ENCODE measurements around the gene ILKAP.

ILKAP gene

GRCh38 chr2:238128061-238128440 is 75.4 kb downstream of the ILKAP start:
- Histone ChIP-seq H3K27me3 (ENCODE audit: control insufficient read depth in 1 of 2, insufficient read depth in 2 of 2, low read length in 2 of 2) (no peaks in the 10 kb centered on the region), H3K27ac (ENCODE audit: low read depth, low read length) (no peak overlapping the region), H3K4me3 (ENCODE audit: low read depth in 1 of 2, low read length in 2 of 2) (no peak overlapping the region), H3K36me3 (ENCODE audit: control insufficient read depth in 1 of 2, insufficient read depth in 2 of 2, low read length in 2 of 2) (no peaks in the 10 kb centered on the region), H3K9ac (ENCODE audit: low read depth in 1 of 2, low read length in 2 of 2) (no peak overlapping the region), H3K4me1 (ENCODE audit: control insufficient read depth in 1 of 2, insufficient read depth in 2 of 2, low read length in 2 of 2) (peaks cover 0 to 3% of the 10 kb centered on the region in 2 donors), H3K9me3 (ENCODE audit: control insufficient read depth in 1 of 2, low read length in 2 of 2) (no peaks in the 10 kb centered on the region)

GRCh38 chr2:238127165-238128060 is 76.1 kb downstream of the ILKAP start:
- Histone ChIP-seq H3K9me3 (ENCODE audit: control insufficient read depth in 1 of 2, low read length in 2 of 2) (no peaks in the 10 kb centered on the region), H3K4me3 (ENCODE audit: low read depth in 1 of 2, low read length in 2 of 2) (no peak overlapping the region), H3K4me1 (ENCODE audit: control insufficient read depth in 1 of 2, insufficient read depth in 2 of 2, low read length in 2 of 2) (peaks cover 0 to 3% of the 10 kb centered on the region in 2 donors), H3K27me3 (ENCODE audit: control insufficient read depth in 1 of 2, insufficient read depth in 2 of 2, low read length in 2 of 2) (no peaks in the 10 kb centered on the region), H3K9ac (ENCODE audit: low read depth in 1 of 2, low read length in 2 of 2) (no peak overlapping the region), H3K27ac (ENCODE audit: low read depth, low read length) (no peak overlapping the region), H3K36me3 (ENCODE audit: control insufficient read depth in 1 of 2, insufficient read depth in 2 of 2, low read length in 2 of 2) (no peaks in the 10 kb centered on the region)

- Histone ChIP-seq H3K27me3 (ENCODE audit: control insufficient read depth in 1 of 2, insufficient read depth in 2 of 2, low read length in 2 of 2) (no peaks in the 10 kb centered on the region), H3K27ac (ENCODE audit: low read depth, low read length) (no peak overlapping the region), H3K4me3 (ENCODE audit: low read depth in 1 of 2, low read length in 2 of 2) (no peak overlapping the region), H3K4me1 (ENCODE audit: control insufficient read depth in 1 of 2, insufficient read depth in 2 of 2, low read length in 2 of 2) (peaks cover 0 to 3% of the 10 kb centered on the region in 2 donors), H3K9me3 (ENCODE audit: control insufficient read depth in 1 of 2, low read length in 2 of 2) (no peaks in the 10 kb centered on the region), H3K9ac (ENCODE audit: low read depth in 1 of 2, low read length in 2 of 2) (no peak overlapping the region), H3K36me3 (ENCODE audit: control insufficient read depth in 1 of 2, insufficient read depth in 2 of 2, low read length in 2 of 2) (no peaks in the 10 kb centered on the region)
Measured at GRCh38 chr2:238126775-238127164, 76.7 kb downstream of the ILKAP start.

DNA sequence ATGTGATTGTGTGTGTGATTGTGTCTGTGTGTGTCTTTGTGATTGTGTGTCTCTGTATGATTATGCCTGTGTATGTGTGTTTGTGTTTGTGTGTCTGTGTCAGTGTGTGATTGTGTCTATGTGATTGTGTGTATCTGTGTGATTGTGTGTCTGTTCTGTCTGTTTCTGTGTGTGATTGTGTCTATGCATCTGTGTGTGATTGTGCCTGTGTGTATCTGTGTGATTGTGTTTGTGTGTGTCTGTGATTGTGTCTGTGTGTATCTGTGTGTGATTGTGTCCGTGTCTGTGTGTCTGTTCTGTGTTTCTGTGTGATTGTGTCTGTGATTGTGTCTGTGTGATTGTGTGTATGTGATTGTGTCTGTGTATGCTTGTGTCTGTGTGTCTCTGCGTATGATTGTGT is 77.2 kb downstream of the ILKAP start:
- H3K27ac ChIP-seq (ENCODE audit: low read depth, low read length): no peak overlapping the region

DNA sequence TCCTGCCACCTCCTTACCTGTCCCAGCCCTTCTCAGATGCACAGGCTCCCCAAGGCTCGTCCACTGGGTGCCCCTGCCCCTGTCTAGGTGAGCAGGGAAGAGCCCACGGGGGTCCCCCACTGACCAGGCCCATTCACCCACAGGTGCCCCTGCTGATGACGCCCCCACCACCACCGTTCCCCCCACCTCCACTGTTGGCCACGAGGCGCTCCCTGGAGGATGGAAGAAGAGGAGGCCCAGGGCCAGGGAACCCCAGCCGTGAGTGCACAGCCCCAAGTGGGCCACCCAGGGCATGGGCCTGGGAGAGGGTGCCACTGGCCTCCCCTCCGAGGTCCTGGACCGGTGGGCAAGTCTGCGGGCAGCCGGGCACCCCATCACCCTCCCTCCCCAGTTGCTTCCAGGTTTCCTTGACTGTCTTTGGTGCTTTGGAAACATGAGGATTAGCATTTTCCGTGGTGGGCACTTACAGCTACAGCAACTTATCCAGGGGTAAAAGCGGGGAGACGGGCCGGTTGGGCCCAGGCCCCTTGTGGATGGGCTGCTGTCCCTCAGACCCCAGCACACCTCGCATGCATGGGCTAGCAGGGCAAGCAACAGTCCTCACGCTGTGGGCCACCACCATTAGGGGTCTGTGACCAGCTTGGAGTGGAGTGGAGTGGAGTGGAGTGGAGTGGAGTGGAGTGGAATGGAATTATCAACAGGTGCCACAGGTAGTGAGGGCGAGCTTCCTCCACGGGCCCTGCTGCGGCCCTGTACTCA is 78.2 kb downstream of the ILKAP start:
- H3K27me3 ChIP-seq (ENCODE audit: control insufficient read depth in 1 of 2, insufficient read depth in 2 of 2, low read length in 2 of 2): no peaks in the 10 kb centered on the region
- H3K36me3 ChIP-seq (ENCODE audit: control insufficient read depth in 1 of 2, insufficient read depth in 2 of 2, low read length in 2 of 2): no peaks in the 10 kb centered on the region
- no peak overlapping the region for H3K9ac ChIP-seq (ENCODE audit: low read depth in 1 of 2, low read length in 2 of 2)
- no peaks in the 10 kb centered on the region for H3K9me3 ChIP-seq (ENCODE audit: control insufficient read depth in 1 of 2, low read length in 2 of 2)
- H3K27ac ChIP-seq (ENCODE audit: low read depth, low read length): no peak overlapping the region
- no peak overlapping the region for H3K4me3 ChIP-seq (ENCODE audit: low read depth in 1 of 2, low read length in 2 of 2)
- peaks cover 0 to 3% of the 10 kb centered on the region in 2 donors for H3K4me1 ChIP-seq (ENCODE audit: control insufficient read depth in 1 of 2, insufficient read depth in 2 of 2, low read length in 2 of 2)

More for the DNA sequence above, 77.2 kb downstream of the ILKAP start:
- Histone ChIP-seq H3K4me1 (ENCODE audit: control insufficient read depth in 1 of 2, insufficient read depth in 2 of 2, low read length in 2 of 2) (peaks cover 0 to 3% of the 10 kb centered on the region in 2 donors), H3K9ac (ENCODE audit: low read depth in 1 of 2, low read length in 2 of 2) (no peak overlapping the region), H3K27me3 (ENCODE audit: control insufficient read depth in 1 of 2, insufficient read depth in 2 of 2, low read length in 2 of 2) (no peaks in the 10 kb centered on the region), H3K9me3 (ENCODE audit: control insufficient read depth in 1 of 2, low read length in 2 of 2) (no peaks in the 10 kb centered on the region), H3K36me3 (ENCODE audit: control insufficient read depth in 1 of 2, insufficient read depth in 2 of 2, low read length in 2 of 2) (no peaks in the 10 kb centered on the region), H3K4me3 (ENCODE audit: low read depth in 1 of 2, low read length in 2 of 2) (no peak overlapping the region)

DNA sequence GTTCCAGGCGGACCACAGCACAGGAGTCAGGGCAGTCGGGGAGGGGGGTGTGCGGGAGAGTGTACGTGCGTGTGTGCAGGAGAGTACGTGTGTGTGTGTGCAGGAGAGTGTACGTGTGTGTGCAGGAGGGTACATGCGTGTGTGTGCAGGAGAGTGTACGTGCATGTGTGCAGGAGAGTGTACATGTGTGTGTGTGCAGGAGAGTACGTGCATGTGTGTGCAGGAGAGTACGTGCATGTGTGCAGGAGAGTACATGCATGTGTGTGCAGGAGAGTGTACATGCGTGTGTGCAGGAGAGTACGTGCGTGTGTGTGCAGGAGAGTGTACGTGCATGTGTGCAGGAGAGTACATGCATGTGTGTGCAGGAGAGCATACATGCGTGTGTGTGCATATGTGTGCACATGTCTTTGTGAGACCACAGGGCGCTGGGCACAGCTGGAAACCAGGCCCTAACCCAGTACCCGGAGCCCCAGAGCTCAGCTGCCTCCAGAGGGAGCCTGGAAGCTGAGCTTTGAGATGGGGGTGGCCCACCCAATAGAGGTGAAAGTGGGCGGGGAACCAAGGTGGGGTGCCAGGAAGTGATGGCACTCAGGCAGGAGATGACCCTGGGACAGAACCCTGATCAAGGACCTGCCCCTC is 78.9 kb downstream of the ILKAP start:
- no peaks in the 10 kb centered on the region for H3K9me3 ChIP-seq (ENCODE audit: control insufficient read depth in 1 of 2, low read length in 2 of 2)

GRCh38 chr2:238123991-238124470 is 79.5 kb downstream of the ILKAP start:
- H3K4me1 ChIP-seq (ENCODE audit: control insufficient read depth in 1 of 2, insufficient read depth in 2 of 2, low read length in 2 of 2): peaks cover 0 to 3% of the 10 kb centered on the region in 2 donors
- H3K27me3 ChIP-seq (ENCODE audit: control insufficient read depth in 1 of 2, insufficient read depth in 2 of 2, low read length in 2 of 2): peaks cover 0 to 7% of the 10 kb centered on the region in 2 donors
- no peak overlapping the region for H3K4me3 ChIP-seq (ENCODE audit: low read depth in 1 of 2, low read length in 2 of 2)
- no peak overlapping the region for H3K27ac ChIP-seq (ENCODE audit: low read depth, low read length)
- H3K36me3 ChIP-seq (ENCODE audit: control insufficient read depth in 1 of 2, insufficient read depth in 2 of 2, low read length in 2 of 2): no peaks in the 10 kb centered on the region
- H3K9ac ChIP-seq (ENCODE audit: low read depth in 1 of 2, low read length in 2 of 2): no peak overlapping the region
- H3K9me3 ChIP-seq (ENCODE audit: control insufficient read depth in 1 of 2, low read length in 2 of 2): no peaks in the 10 kb centered on the region

More for the DNA sequence above, 78.9 kb downstream of the ILKAP start:
- Histone ChIP-seq H3K27me3 (ENCODE audit: control insufficient read depth in 1 of 2, insufficient read depth in 2 of 2, low read length in 2 of 2) (peaks cover 0 to 4% of the 10 kb centered on the region in 2 donors), H3K4me1 (ENCODE audit: control insufficient read depth in 1 of 2, insufficient read depth in 2 of 2, low read length in 2 of 2) (peaks cover 0 to 3% of the 10 kb centered on the region in 2 donors), H3K9ac (ENCODE audit: low read depth in 1 of 2, low read length in 2 of 2) (no peak overlapping the region), H3K4me3 (ENCODE audit: low read depth in 1 of 2, low read length in 2 of 2) (no peak overlapping the region), H3K27ac (ENCODE audit: low read depth, low read length) (no peak overlapping the region), H3K36me3 (ENCODE audit: control insufficient read depth in 1 of 2, insufficient read depth in 2 of 2, low read length in 2 of 2) (no peaks in the 10 kb centered on the region)

DNA sequence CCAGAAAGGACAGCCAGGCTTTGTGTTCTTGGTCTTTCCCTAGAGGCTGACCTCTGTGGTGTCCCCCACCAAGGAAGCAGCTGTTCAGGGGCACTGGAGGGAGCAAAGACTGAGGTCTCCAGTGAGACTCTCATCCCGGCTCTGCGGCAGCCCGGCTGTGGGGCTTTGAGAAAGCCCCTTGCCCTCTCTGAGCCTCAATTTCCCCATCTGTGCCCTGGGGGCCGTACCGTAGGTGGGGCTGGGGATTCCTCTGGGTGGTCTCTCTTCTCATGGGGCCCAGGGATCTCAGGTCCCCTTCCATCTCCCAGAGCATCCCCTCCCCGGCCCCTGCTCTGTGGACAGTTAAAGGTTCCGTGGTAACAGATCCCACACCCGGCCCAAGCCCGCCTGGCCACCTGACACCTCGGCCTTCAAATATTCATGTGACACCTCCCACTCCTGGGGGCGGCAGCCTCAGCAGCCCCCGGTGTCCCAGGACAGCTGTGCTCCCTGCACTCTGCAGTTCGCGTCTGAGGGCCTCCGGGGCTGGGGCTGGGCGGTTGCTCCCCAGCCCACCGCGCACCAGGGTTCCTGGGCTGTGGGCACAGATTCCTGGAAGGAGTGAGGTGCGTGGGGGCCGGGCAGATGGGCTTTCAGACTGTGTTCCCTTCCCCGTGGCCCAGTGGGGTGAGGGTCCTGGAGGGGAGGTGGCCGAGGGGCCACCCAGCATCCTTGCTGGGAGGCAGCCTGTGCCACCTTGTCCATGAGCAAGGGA is 80.1 kb downstream of the ILKAP start:
- Histone ChIP-seq H3K9ac (ENCODE audit: low read depth in 1 of 2, low read length in 2 of 2) (no peak overlapping the region), H3K4me3 (ENCODE audit: low read depth in 1 of 2, low read length in 2 of 2) (no peak overlapping the region), H3K36me3 (ENCODE audit: control insufficient read depth in 1 of 2, insufficient read depth in 2 of 2, low read length in 2 of 2) (no peaks in the 10 kb centered on the region), H3K4me1 (ENCODE audit: control insufficient read depth in 1 of 2, insufficient read depth in 2 of 2, low read length in 2 of 2) (peaks cover 0 to 3% of the 10 kb centered on the region in 2 donors), H3K27me3 (ENCODE audit: control insufficient read depth in 1 of 2, insufficient read depth in 2 of 2, low read length in 2 of 2) (peaks cover 0 to 7% of the 10 kb centered on the region in 2 donors), H3K9me3 (ENCODE audit: control insufficient read depth in 1 of 2, low read length in 2 of 2) (no peaks in the 10 kb centered on the region), H3K27ac (ENCODE audit: low read depth, low read length) (no peak overlapping the region)

GRCh38 chr2:238122287-238123217 is 80.9 kb downstream of the ILKAP start:
- no peak overlapping the region for H3K9ac ChIP-seq (ENCODE audit: low read depth in 1 of 2, low read length in 2 of 2)
- H3K9me3 ChIP-seq (ENCODE audit: control insufficient read depth in 1 of 2, low read length in 2 of 2): no peaks in the 10 kb centered on the region
- peaks cover 0 to 3% of the 10 kb centered on the region in 2 donors for H3K4me1 ChIP-seq (ENCODE audit: control insufficient read depth in 1 of 2, insufficient read depth in 2 of 2, low read length in 2 of 2)
- H3K27ac ChIP-seq (ENCODE audit: low read depth, low read length): no peak overlapping the region
- H3K4me3 ChIP-seq (ENCODE audit: low read depth in 1 of 2, low read length in 2 of 2): no peak overlapping the region
- H3K27me3 ChIP-seq (ENCODE audit: control insufficient read depth in 1 of 2, insufficient read depth in 2 of 2, low read length in 2 of 2): peaks cover 0 to 12% of the 10 kb centered on the region in 2 donors
- no peaks in the 10 kb centered on the region for H3K36me3 ChIP-seq (ENCODE audit: control insufficient read depth in 1 of 2, insufficient read depth in 2 of 2, low read length in 2 of 2)
